HG03108 (cell line): ENCODE measurements around the gene EMP3.
"Not testable (repeated sequence)": the region's sequence is repeated elsewhere in the genome, so short reads cannot be mapped to it uniquely, and the experiment has no call there.

Experiments
- ATAC-seq: cut with Tn5 transposase; IDR thresholded peaks from one replicate; pipeline ENCODE4 v1.9.1; 2021; ENCODE audit warnings: moderate library complexity; ENCODE audit not compliant: unreplicated experiment

Gene EMP3

GRCh38 chr19:48346191-48346590, 20.8 kb downstream of the EMP3 start:
- ATAC-seq, result no peak

DNA sequence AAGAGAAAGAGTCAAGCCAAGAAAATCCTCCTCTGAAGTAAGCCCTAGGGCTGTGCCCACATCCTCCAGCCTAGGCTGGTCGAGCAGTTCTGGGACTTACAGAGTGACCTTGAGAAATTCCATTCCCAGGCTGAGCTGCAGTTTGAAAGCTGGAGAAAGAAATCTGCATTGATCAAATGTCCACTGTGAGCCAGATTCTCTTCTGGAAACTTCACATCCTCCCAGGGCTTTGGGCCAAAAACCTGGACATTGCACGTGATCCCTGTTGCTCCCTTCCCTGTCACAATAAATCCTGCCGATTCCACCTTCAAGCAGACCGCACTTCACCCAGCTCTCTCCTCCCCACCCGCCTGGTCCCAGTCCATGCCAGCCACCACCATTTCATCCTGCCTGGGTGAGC, 22.7 kb downstream of the EMP3 start:
- no peak for ATAC-seq

- ATAC-seq, result no peak
Measured at GRCh38 chr19:48348737-48349136, 23.4 kb downstream of the EMP3 start.

GRCh38 chr19:48350856-48351255, 25.5 kb downstream of the EMP3 start:
- ATAC-seq, result no peak

- no peak for ATAC-seq
Measured at GRCh38 chr19:48351341-48351752, 26.0 kb downstream of the EMP3 start.

GRCh38 chr19:48353677-48354076, 28.3 kb downstream of the EMP3 start:
- no peak for ATAC-seq

- no peak for ATAC-seq
Measured at GRCh38 chr19:48354332-48354992, 29.1 kb downstream of the EMP3 start.

- no peak for ATAC-seq
Measured at GRCh38 chr19:48355365-48355954, 30.1 kb downstream of the EMP3 start.

DNA sequence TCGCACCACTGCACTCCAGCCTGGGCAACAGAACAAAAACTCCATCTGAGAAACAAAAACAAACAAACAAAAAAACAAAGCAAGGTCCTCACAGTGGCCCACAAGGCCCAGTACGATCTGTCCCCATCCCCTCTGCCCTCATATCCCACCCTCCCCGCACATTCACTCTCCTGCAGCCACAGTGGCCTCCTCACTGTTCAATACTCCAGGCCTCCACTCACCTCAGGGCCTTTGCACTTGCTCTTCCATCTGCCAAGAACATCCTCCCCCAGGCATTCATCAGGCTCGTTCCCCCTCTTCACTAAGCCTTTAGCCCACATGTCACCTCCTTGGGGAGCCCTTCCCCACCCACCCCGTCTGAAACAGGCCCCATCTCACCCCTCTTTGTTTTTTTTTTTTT, 33.8 kb downstream of the EMP3 start:
- ATAC-seq, result no peak

DNA sequence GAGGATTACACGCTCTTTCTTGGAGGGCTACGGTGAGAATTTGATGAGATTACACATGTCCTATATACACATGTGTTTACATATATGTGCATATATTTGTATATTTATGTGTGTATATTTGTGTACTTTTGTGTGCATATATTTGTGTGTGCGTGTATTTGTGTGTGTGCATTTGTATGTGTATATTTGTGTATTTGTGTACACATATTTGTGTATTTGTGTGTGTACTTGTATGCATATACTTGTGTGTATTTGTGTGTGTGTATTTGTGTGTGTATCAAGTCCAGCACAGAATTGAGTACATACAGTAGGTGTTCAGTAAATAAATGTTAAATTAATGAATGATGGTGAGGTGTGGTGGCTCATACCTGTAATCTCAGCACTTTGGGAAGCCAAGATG, 36.6 kb downstream of the EMP3 start:
- no peak for ATAC-seq

GRCh38 chr19:48362716-48363499, 37.6 kb downstream of the EMP3 start:
- ATAC-seq, result peak; percentile 45

DNA sequence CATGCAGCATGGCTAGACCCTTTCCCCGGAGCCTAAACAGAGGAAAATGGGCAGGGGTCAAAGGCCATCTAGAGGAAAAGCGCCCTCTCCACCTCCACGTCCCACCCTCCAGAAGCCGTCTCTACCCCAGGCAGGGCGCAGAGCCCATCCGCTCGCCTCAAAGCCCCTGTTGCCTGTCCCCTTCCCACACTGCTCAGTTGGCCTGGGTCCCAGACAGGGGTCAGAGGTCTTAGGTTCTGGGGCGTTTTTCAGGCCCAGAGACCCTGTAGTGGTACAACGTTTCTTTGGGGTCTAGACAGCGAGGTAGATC, 38.1 kb downstream of the EMP3 start:
- no peak for ATAC-seq

- ATAC-seq, result peak; percentile 84
Measured at GRCh38 chr19:48363810-48364597, 38.7 kb downstream of the EMP3 start, which contains the start of the genes SYNGR4 and TMEM143. Gene SYNGR4 (plus strand): TSS chr19:48364367. CDS start chr19:48365843, 1,476 bp downstream. Gene TMEM143 (minus strand): TSS chr19:48363940. CDS start chr19:48363920, 20 bp downstream.

- ATAC-seq, result no peak
Measured at GRCh38 chr19:48364598-48365348, 39.4 kb downstream of the EMP3 start.

DNA sequence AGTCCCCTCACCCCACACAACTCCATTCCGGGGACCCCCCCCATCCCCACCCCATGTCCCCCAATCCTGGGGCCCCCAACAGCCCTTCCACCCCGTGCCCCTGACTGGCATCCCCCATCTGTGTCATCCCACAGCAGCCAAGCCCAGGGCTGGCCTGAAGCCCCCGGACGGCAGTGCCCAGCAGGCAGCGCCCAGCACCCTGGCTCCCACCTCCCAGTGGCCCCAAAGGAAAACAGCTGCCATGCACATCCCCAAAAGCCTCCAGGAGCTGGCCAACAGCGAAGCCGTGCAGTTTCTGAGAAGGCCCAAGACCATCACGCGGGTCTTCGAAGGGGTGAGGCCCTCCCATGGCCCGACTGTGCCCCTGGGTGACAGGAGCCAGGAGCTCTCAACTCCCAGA, 40.2 kb downstream of the EMP3 start:
- no peak for ATAC-seq

GRCh38 chr19:48367855-48368254, 42.5 kb downstream of the EMP3 start:
- no peak for ATAC-seq

- no peak for ATAC-seq
Measured at GRCh38 chr19:48368936-48369335, 43.6 kb downstream of the EMP3 start.

GRCh38 chr19:48370955-48371354, 45.6 kb downstream of the EMP3 start:
- no peak for ATAC-seq

GRCh38 chr19:48371367-48371766, 46.0 kb downstream of the EMP3 start:
- no peak for ATAC-seq

- not testable (repeated sequence) for ATAC-seq
Measured at GRCh38 chr19:48371771-48372170, 46.4 kb downstream of the EMP3 start.

DNA sequence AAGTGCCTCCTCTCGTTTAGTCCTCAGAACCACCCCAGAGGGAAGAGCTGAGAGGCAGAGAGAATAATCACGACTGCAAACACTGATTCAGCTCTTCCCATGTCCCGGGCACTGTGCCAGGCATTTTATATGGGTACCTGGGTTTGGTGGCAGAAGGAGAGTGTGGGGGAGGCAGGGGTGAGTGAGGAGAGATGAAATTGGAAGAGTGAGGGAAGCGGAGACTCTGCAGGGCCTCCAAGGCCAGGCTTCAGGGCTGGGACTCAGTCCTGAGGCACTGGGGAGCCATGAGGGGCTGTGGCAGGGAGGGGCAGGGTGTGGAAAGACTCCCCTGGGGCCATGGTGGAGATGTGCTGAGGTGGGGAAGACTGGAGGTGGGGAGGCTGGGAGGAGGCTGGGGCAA, 47.6 kb downstream of the EMP3 start:
- ATAC-seq, result no peak
